ENCODE results near the gene PC. TPM values are rescaled to one million over a fixed set of nuclear protein-coding genes. Genes with fewer than 3 reads are reported as not detected.
A peak's percentile ranks its signal among the peaks of the same experiment; 100 is the strongest.

PC gene
- total and polyA plus RNA-seq, 9 donors: 4.2 to 27.5 (median 14.7) TPM

DNA sequence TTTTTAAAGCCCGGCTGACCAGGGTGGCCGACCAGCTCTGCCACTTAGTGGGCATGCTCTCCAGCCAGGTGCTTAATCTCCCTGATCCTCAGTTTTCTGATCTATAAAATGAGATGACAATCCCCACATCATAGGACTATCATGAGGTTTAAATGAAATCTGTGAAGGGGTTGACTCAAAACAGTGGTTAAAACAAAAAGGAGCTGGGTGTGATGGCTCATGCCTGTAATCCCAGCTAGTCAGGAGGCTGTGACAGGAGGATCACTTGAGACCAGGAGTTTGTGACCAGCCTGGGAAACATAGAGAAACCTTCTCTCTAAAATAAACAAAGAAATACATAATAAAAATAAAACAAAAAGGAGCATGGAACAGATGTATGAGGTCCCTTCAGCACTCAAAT is 13.3 kb upstream of the PC start:
- intact Hi-C loops (cut with DNase I): no loop called here
- Histone ChIP-seq H3K4me1 (ENCODE audit: insufficient read depth) (no peaks in the 10 kb centered on the region), H3K9me3 (no peaks in the 10 kb centered on the region), H3K4me3 (no peak overlapping the region), H3K27me3 (no peaks in the 10 kb centered on the region), H3K27ac (no peak overlapping the region), H3K36me3 (no peaks in the 10 kb centered on the region)
- WGBS, 3 donors: 81 to 89% (median 81%) methylated on average over 2 of the region's 2 CpGs
- no peak for DNase-seq
- no peak for TF ChIP-seq POLR2A (IDR thresholded peaks at IDR 0.05)
- no peak for TF ChIP-seq EP300 (IDR thresholded peaks at IDR 0.05)
- TF ChIP-seq, protein P1, sequence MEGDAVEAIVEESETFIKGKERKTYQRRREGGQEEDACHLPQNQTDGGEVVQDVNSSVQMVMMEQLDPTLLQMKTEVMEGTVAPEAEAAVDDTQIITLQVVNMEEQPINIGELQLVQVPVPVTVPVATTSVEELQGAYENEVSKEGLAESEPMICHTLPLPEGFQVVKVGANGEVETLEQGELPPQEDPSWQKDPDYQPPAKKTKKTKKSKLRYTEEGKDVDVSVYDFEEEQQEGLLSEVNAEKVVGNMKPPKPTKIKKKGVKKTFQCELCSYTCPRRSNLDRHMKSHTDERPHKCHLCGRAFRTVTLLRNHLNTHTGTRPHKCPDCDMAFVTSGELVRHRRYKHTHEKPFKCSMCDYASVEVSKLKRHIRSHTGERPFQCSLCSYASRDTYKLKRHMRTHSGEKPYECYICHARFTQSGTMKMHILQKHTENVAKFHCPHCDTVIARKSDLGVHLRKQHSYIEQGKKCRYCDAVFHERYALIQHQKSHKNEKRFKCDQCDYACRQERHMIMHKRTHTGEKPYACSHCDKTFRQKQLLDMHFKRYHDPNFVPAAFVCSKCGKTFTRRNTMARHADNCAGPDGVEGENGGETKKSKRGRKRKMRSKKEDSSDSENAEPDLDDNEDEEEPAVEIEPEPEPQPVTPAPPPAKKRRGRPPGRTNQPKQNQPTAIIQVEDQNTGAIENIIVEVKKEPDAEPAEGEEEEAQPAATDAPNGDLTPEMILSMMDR (IDR thresholded peaks at IDR 0.05): no peak

DNA sequence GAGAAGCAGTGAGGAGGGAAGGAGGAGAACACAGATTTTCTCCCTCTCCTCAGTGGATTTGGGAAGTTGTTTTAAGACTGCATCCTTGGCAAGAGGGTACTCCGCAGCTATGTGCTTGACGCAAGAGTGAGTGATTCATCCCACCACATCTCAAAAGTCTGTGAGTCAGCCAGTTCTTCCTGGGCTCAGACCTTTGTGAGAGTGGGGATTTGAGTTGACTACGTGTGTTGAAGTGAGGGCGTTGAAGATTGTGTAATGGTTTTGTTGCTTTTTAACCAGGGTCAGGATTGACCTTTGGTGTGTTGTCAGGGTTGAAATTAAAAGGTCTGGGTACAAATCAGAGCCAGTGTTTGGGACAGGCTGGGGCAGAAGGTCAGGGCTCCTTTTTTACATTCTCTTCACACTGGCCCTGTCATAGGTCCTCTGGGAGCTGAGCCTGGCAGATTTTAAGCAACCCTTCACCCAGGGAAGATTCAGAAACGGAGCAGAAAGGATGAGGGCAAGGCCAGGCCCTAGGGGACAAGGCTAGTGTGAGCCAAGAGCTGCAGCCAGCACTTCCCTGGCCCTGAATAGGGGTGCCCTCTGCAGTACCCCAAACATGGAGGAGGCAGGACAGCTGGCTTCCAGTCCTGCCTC is 12.7 kb upstream of the PC start:
- H3K36me3 ChIP-seq: no peaks in the 10 kb centered on the region
- intact Hi-C loops (cut with DNase I): no loop called here
- no peaks in the 10 kb centered on the region for H3K27me3 ChIP-seq
- TF ChIP-seq, protein P1 (IDR thresholded peaks at IDR 0.05): no peak
- TF ChIP-seq EP300 (IDR thresholded peaks at IDR 0.05): peak; percentile 59
- WGBS, 3 donors: 21 to 45% (median 38%) methylated on average over 5 of the region's 5 CpGs
- no peaks in the 10 kb centered on the region for H3K9me3 ChIP-seq
- no peak overlapping the region for H3K27ac ChIP-seq
- peak in 3 of 5 donors; percentile 36 to 69 (median 47) for DNase-seq
- H3K4me1 ChIP-seq (ENCODE audit: insufficient read depth): no peaks in the 10 kb centered on the region
- no peak overlapping the region for H3K4me3 ChIP-seq

DNA sequence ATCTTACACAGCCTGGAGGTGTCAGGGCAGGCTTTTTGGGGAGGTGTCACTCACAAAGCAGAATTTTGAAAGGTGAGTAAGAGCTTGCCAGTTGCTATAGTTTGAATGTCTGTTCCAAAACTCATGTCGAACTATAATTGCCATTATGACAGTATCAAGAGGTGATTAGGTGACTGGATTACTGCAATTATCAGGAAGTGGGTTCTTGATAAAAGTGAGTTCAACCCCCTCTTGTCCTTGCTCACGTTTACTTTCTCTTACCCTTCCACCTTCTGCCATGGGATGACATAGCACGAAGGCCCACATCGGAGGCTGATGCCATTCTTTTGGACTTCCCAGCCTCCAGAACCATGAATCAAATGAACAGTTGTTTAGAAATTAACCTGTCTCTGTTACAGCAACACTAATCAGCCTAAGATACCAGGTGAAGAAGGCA is 12.2 kb upstream of the PC start:
- Histone ChIP-seq H3K4me1 (ENCODE audit: insufficient read depth) (no peaks in the 10 kb centered on the region), H3K36me3 (no peaks in the 10 kb centered on the region), H3K27me3 (no peaks in the 10 kb centered on the region), H3K4me3 (no peak overlapping the region), H3K27ac (no peak overlapping the region), H3K9me3 (no peaks in the 10 kb centered on the region)
- TF ChIP-seq, protein P1 (IDR thresholded peaks at IDR 0.05): no peak
- TF ChIP-seq EP300 (IDR thresholded peaks at IDR 0.05) (no peak), POLR2A (IDR thresholded peaks at IDR 0.05) (no peak)
- WGBS, 3 donors: 66 to 73% (median 73%) methylated on average over 4 of the region's 4 CpGs
- DNase-seq: no peak
- intact Hi-C loops (cut with DNase I): no loop called here

DNA sequence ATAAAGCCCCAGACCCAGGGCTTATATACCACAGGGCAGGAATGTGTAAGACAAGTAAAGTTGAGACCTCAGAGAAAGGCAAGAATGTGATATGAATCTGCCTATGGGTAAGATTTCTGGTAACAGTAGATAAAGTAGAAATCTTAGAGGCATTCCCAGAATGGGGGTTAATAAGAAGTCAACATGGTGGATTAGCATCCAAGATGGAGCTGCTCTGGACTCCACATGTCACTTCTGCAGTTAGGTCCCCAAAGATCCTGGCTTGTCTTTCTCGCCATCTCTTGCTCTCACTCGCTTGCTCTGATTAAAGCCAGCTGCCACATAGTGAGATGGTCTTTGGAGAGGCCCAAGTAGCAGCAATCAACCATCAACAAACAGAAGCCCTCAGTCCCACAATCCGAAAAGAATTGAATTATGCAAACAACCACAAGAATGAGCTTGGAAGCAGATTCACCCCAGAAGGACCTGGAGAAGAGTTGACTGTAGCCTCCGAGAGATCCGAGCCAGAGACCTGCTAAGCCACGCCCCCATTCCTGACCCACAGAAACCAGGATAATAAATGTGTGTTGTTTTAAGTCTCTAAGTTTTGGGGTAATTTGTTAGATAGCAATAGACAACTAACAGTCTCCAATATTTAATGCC is 11.5 kb upstream of the PC start:
- H3K36me3 ChIP-seq: no peaks in the 10 kb centered on the region
- WGBS, 3 donors: 65 to 74% (median 70%) methylated on average over 6 of the region's 6 CpGs
- no peaks in the 10 kb centered on the region for H3K4me1 ChIP-seq (ENCODE audit: insufficient read depth)
- DNase-seq: no peak
- TF ChIP-seq EP300 (IDR thresholded peaks at IDR 0.05): no peak
- TF ChIP-seq POLR2A (IDR thresholded peaks at IDR 0.05): no peak
- TF ChIP-seq, protein P1 (IDR thresholded peaks at IDR 0.05): no peak
- no peak overlapping the region for H3K4me3 ChIP-seq
- H3K27me3 ChIP-seq: no peaks in the 10 kb centered on the region
- no peaks in the 10 kb centered on the region for H3K9me3 ChIP-seq
- intact Hi-C loops (cut with DNase I): no loop called here
- H3K27ac ChIP-seq: no peak overlapping the region

Measured in ovary (tissue), 9 donors.